WTC11 (cell line): ENCODE measurements around the gene TUT4. TPM values are rescaled to one million over a fixed set of nuclear protein-coding genes. Genes with fewer than 3 reads are reported as not detected.

Experiments
- ATAC-seq: fragments of 200-7000 bp; cut with Tn5 transposase; 2 replicates; pipeline ENCODE4 v1.10.0; 2021; ENCODE audit warnings: mild to moderate bottlenecking, moderate library complexity
- CTCF ChIA-PET: fragments of 300-600 bp; sonication (Branson Sonifier 250); formaldehyde crosslinking; loops from one replicate; lab custom pipeline; 2021; ENCODE audit warnings: antibody characterized with exemption; lab: Charles Lee
- POLR2A ChIA-PET: fragments of 350-600 bp; sonication (Branson Sonifier 250); formaldehyde crosslinking; loops from one replicate; lab custom pipeline; 2021; ENCODE audit warnings: antibody characterized with exemption; lab: Charles Lee
- DNase-seq: peaks from one replicate; pipeline ENCODE4 v3.0.0; 2021; ENCODE audit warnings: low spot score
- H3K27ac Mint-ChIP-seq: 2 replicates; pipeline ENCODE4 v1.8.0; 2021; ENCODE audit warnings: mixed read lengths
- H3K27me3 Mint-ChIP-seq: 2 replicates; pipeline ENCODE4 v1.8.0; 2021; ENCODE audit warnings: low read depth, mild to moderate bottlenecking, moderate library complexity, mixed read lengths
- H3K36me3 Mint-ChIP-seq: 2 replicates; pipeline ENCODE4 v1.8.0; 2021; ENCODE audit warnings: mixed read lengths
- H3K4me1 Mint-ChIP-seq: 2 replicates; pipeline ENCODE4 v1.8.0; 2022; ENCODE audit warnings: mixed read lengths
- H3K4me3 Mint-ChIP-seq: 2 replicates; pipeline ENCODE4 v1.8.0; 2021; ENCODE audit warnings: mild to moderate bottlenecking, moderate library complexity, mixed read lengths
- H3K9me3 Mint-ChIP-seq: 2 replicates; pipeline ENCODE4 v1.8.0; 2021; ENCODE audit warnings: mixed read lengths
- CDX4 ChIP-seq: fragments of 250-450 bp; sonication (Bioruptor Pico); IDR thresholded peaks from 2 replicates; pipeline ENCODE4 v1.9.0; 2021; ENCODE audit warnings: moderate library complexity, mild to moderate bottlenecking, inconsistent platforms, borderline replicate concordance
- CREB1 ChIP-seq: sonication (generic); formaldehyde crosslinking; IDR thresholded peaks from 2 replicates; pipeline ENCODE4 v1.8.0; 2023; ENCODE audit warnings: mild to moderate bottlenecking, missing genetic modification reagents
- ERG ChIP-seq: fragments of 250-450 bp; sonication (Bioruptor Pico); IDR thresholded peaks from 2 replicates; pipeline ENCODE4 v1.8.0; 2021; ENCODE audit warnings: mild to moderate bottlenecking
- ESRRA ChIP-seq: sonication (generic); formaldehyde crosslinking; IDR thresholded peaks from 2 replicates; pipeline ENCODE4 v1.8.1; 2022; ENCODE audit warnings: mild to moderate bottlenecking, missing genetic modification reagents, borderline replicate concordance
- ETV6 ChIP-seq: sonication (generic); formaldehyde crosslinking; IDR thresholded peaks from 2 replicates; pipeline ENCODE4 v1.8.1; 2022; ENCODE audit warnings: mild to moderate bottlenecking, missing genetic modification reagents
- GABPB1 ChIP-seq: sonication (generic); formaldehyde crosslinking; IDR thresholded peaks from 2 replicates; pipeline ENCODE4 v1.8.1; 2023; ENCODE audit warnings: mild to moderate bottlenecking, missing genetic modification reagents
- HMGXB4 ChIP-seq: sonication (generic); formaldehyde crosslinking; IDR thresholded peaks from 2 replicates; pipeline ENCODE4 v1.8.1; 2023; ENCODE audit warnings: mild to moderate bottlenecking, moderate library complexity, missing genetic modification reagents
- KAT7 ChIP-seq: sonication (generic); formaldehyde crosslinking; IDR thresholded peaks from 2 replicates; pipeline ENCODE4 v1.8.1; 2023; ENCODE audit warnings: missing genetic modification reagents, mild to moderate bottlenecking, borderline replicate concordance
- MYBL2 ChIP-seq: sonication (generic); formaldehyde crosslinking; IDR thresholded peaks from 2 replicates; pipeline ENCODE4 v1.8.1; 2023; ENCODE audit warnings: mild to moderate bottlenecking, moderate library complexity, missing genetic modification reagents
- RELA ChIP-seq: sonication (generic); formaldehyde crosslinking; IDR thresholded peaks from 2 replicates; pipeline ENCODE4 v1.8.1; 2022; ENCODE audit warnings: missing genetic modification reagents, mild to moderate bottlenecking, borderline replicate concordance
- TP53 ChIP-seq: sonication (generic); formaldehyde crosslinking; IDR thresholded peaks from 2 replicates; pipeline ENCODE4 v1.8.1; 2023; ENCODE audit warnings: mild to moderate bottlenecking, missing genetic modification reagents
- ZNF138 ChIP-seq: sonication (generic); formaldehyde crosslinking; conservative IDR thresholded peaks from 2 replicates; pipeline ENCODE4 v1.8.1; 2022; ENCODE audit warnings: mild to moderate bottlenecking, moderate library complexity, missing genetic modification reagents
- ZNF219 ChIP-seq: sonication (generic); formaldehyde crosslinking; IDR thresholded peaks from 2 replicates; pipeline ENCODE4 v1.8.0; 2023; ENCODE audit warnings: missing genetic modification reagents, mild to moderate bottlenecking, borderline replicate concordance
- ZNF232 ChIP-seq: sonication (generic); formaldehyde crosslinking; IDR thresholded peaks from 2 replicates; pipeline ENCODE4 v1.8.0; 2022; ENCODE audit warnings: mild to moderate bottlenecking, missing genetic modification reagents
- ZNF317 ChIP-seq: sonication (generic); formaldehyde crosslinking; IDR thresholded peaks from 2 replicates; pipeline ENCODE4 v1.8.1; 2023; ENCODE audit warnings: low read depth, mild to moderate bottlenecking, moderate library complexity, missing genetic modification reagents, borderline replicate concordance
- total RNA-seq: library from RNA; stranded (reverse); gene quantifications from 3 replicates; pipeline ENCODE4 v1.2.3, GENCODE V29; 2021
- TF ChIP-seq, protein P1 (sequence below): sonication (generic); formaldehyde crosslinking; IDR thresholded peaks from 2 replicates; pipeline ENCODE4 v1.8.1; 2023; ENCODE audit warnings: mild to moderate bottlenecking, missing genetic modification reagents
- TF ChIP-seq, protein P2 (sequence below): sonication (generic); formaldehyde crosslinking; IDR thresholded peaks from 2 replicates; pipeline ENCODE4 v1.8.0; 2023; ENCODE audit warnings: mild to moderate bottlenecking, missing genetic modification reagents
- TF ChIP-seq, protein P3 (sequence below): sonication (generic); formaldehyde crosslinking; IDR thresholded peaks from 2 replicates; pipeline ENCODE4 v1.8.0; 2022; ENCODE audit warnings: mild to moderate bottlenecking, missing genetic modification reagents
- TF ChIP-seq, protein P4 (sequence below): sonication (generic); formaldehyde crosslinking; IDR thresholded peaks from 2 replicates; pipeline ENCODE4 v1.8.0; 2022; ENCODE audit warnings: mild to moderate bottlenecking, missing genetic modification reagents
- TF ChIP-seq, protein P5 (sequence below): sonication (generic); formaldehyde crosslinking; IDR thresholded peaks from 2 replicates; pipeline ENCODE4 v1.8.1; 2022; ENCODE audit warnings: mild to moderate bottlenecking, moderate library complexity, missing genetic modification reagents

The TUT4 gene
- total RNA-seq, 1 experiment from 2014 or later = 63.3 TPM

DNA sequence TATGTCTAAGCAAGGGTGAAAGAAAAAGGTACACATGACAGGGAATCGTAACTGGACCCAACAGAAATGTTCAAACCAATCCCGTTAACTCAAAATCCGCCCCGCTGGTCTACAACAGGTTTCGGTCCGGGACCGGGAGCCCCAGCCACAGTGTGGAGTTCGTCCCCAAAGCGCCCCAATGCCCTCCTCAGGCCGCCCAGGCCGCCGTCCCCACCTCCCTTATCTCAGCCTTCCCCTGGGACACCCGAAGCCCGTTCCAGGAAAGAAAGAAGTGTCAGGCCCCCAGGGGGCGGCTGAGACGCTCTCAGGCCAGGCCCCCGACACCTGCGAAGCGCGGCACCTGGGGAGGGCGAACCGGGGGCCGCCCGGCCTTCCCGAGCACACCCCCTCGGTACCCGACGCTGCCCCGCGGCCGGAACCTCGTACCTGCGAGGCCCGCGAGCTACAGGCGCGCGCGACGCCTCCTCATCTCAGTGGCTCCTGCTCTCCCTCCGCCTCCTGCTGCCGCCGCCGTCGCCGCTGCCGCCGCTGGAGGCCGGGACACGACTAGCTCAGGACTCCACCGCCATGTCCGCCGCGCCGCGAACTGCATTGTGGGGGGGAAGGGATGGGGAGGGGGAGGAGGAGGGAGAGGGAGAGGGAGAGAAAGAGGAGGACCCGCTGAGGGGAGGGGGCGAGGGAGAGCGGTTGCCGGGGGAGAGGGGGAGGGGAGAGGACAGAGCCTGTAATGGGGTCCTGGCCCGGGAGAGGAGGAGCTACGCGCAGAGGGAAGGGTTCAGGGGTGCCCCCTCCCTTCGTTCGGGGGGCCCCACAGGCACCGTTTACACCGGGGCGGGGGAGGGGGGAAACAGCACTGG, at the start of gene TUT4 (continued):
- TF ChIP-seq, protein P1, sequence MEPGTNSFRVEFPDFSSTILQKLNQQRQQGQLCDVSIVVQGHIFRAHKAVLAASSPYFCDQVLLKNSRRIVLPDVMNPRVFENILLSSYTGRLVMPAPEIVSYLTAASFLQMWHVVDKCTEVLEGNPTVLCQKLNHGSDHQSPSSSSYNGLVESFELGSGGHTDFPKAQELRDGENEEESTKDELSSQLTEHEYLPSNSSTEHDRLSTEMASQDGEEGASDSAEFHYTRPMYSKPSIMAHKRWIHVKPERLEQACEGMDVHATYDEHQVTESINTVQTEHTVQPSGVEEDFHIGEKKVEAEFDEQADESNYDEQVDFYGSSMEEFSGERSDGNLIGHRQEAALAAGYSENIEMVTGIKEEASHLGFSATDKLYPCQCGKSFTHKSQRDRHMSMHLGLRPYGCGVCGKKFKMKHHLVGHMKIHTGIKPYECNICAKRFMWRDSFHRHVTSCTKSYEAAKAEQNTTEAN (CRISPR knock-in tag) = peak; percentile 69; the same call in 1 of the 2 replicates
- TF ChIP-seq, protein P2, sequence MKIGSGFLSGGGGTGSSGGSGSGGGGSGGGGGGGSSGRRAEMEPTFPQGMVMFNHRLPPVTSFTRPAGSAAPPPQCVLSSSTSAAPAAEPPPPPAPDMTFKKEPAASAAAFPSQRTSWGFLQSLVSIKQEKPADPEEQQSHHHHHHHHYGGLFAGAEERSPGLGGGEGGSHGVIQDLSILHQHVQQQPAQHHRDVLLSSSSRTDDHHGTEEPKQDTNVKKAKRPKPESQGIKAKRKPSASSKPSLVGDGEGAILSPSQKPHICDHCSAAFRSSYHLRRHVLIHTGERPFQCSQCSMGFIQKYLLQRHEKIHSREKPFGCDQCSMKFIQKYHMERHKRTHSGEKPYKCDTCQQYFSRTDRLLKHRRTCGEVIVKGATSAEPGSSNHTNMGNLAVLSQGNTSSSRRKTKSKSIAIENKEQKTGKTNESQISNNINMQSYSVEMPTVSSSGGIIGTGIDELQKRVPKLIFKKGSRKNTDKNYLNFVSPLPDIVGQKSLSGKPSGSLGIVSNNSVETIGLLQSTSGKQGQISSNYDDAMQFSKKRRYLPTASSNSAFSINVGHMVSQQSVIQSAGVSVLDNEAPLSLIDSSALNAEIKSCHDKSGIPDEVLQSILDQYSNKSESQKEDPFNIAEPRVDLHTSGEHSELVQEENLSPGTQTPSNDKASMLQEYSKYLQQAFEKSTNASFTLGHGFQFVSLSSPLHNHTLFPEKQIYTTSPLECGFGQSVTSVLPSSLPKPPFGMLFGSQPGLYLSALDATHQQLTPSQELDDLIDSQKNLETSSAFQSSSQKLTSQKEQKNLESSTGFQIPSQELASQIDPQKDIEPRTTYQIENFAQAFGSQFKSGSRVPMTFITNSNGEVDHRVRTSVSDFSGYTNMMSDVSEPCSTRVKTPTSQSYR (CRISPR knock-in tag) = 0 out of 2 replicates have a peak, but pooled peaks have one; percentile 19
- TF ChIP-seq, protein P3, sequence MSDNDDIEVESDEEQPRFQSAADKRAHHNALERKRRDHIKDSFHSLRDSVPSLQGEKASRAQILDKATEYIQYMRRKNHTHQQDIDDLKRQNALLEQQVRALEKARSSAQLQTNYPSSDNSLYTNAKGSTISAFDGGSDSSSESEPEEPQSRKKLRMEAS = peak; percentile 62; the same call in 1 of the 2 replicates
- TF ChIP-seq MYBL2 (0 out of 2 replicates have a peak, but pooled peaks have one; percentile 25), ZNF232 (CRISPR knock-in tag) (0 out of 2 replicates have a peak, but pooled peaks have one; percentile 71), GABPB1 (CRISPR knock-in tag) (peak; percentile 33; the same call in 1 of the 2 replicates), ZNF219 (CRISPR knock-in tag) (0 out of 2 replicates have a peak, but pooled peaks have one; percentile 44), KAT7 (CRISPR knock-in tag) (0 out of 2 replicates have a peak, but pooled peaks have one; percentile 21), ZNF317 (CRISPR knock-in tag) (peak; percentile 50; the same call in 1 of the 2 replicates)
- TF ChIP-seq, protein P4, sequence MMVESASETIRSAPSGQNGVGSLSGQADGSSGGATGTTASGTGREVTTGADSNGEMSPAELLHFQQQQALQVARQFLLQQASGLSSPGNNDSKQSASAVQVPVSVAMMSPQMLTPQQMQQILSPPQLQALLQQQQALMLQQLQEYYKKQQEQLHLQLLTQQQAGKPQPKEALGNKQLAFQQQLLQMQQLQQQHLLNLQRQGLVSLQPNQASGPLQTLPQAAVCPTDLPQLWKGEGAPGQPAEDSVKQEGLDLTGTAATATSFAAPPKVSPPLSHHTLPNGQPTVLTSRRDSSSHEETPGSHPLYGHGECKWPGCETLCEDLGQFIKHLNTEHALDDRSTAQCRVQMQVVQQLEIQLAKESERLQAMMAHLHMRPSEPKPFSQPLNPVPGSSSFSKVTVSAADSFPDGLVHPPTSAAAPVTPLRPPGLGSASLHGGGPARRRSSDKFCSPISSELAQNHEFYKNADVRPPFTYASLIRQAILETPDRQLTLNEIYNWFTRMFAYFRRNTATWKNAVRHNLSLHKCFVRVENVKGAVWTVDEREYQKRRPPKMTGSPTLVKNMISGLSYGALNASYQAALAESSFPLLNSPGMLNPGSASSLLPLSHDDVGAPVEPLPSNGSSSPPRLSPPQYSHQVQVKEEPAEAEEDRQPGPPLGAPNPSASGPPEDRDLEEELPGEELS (CRISPR knock-in tag) = no peak
- TF ChIP-seq, all 79 proteins: peak for 22

DNA sequence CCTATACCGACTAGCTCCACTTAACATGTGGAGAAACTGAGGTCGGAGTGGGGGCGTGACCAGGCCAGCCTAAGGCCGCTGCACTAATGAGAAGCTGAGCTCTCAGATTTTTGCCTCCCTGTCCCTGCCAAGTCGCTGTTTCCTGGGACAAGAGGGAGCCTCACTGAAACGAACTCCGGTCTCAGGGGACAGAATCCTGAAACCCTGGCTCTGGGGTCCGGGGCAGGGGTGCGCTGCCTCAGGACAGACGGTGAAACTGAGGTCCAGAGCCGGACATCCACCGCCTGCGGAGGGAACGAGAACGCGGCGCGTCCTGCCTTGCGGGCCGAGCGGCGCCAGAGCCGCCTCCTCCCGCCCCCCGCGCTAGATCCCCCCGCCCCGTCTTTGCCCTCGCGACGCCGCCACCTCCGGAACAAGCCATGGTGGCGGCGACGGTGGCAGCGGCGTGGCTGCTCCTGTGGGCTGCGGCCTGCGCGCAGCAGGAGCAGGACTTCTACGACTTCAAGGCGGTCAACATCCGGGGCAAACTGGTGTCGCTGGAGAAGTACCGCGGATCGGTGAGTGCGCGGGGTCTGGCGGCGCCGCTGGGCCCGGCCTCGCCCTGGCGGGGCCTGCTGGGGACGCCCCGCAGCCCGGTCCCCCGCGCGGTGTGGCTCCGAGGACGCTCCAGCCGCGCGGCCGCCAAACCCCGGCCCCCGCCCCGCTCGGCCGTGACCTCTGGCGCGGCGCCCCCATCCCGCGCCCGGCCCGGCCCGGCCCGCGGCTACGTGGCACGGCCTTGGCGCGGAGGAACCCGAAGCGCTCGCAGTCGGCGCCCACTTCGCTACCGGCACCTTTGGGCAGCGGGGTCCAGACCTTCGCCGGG, 49.3 kb upstream of the TUT4 start, which contains the start of gene GPX7:
Gene GPX7, plus strand, starts transcription at position 381 of the 865 bp plus-strand sequence. Its CDS starts 39 bp downstream, at position 420.
- Mint-ChIP-seq H3K27me3 (peaks cover 48% of the 10 kb centered on the region), H3K27ac (no peak within 1 kb of the TSS), H3K4me3 (peak within 1 kb of the TSS; percentile 72), H3K9me3 (0 out of 2 replicates have a peak, but pooled peaks cover 3% of the 10 kb centered on the region), H3K36me3 (no peaks in the 10 kb centered on the region), H3K4me1 (peaks cover 11% of the 10 kb centered on the region)
- ChIA-PET CTCF (interaction anchor here (0.5 to 0.9 kb wide), 3 partner anchors 34 to 84 kb away, joined by 3 to 5 read pairs (median 3); no protein-coding TSS in a partner anchor), POLR2A (interaction anchor here (1.4 kb wide), 1 partner anchor 12 kb away, joined by 3 read pairs; no protein-coding TSS in a partner anchor)
- peak; percentile 57 for ATAC-seq
- peak; percentile 51 for DNase-seq
- no peak for TF ChIP-seq ETV6 (CRISPR knock-in tag)
- TF ChIP-seq CDX4 (CRISPR knock-in tag) = no peak
- no peak for TF ChIP-seq GABPB1 (CRISPR knock-in tag)
- TF ChIP-seq TP53 (CRISPR knock-in tag) = 0 out of 2 replicates have a peak, but pooled peaks have one; percentile 25
- TF ChIP-seq RELA (CRISPR knock-in tag) = no peak
- TF ChIP-seq HMGXB4 (CRISPR knock-in tag) = no peak; the same call in 1 of the 2 replicates
- no peak for TF ChIP-seq ESRRA (CRISPR knock-in tag)
- no peak for TF ChIP-seq ERG (CRISPR knock-in tag)
- 0 out of 2 replicates have a peak, but pooled peaks have one; percentile 28 for TF ChIP-seq ZNF138 (CRISPR knock-in tag)
- TF ChIP-seq, protein P5, sequence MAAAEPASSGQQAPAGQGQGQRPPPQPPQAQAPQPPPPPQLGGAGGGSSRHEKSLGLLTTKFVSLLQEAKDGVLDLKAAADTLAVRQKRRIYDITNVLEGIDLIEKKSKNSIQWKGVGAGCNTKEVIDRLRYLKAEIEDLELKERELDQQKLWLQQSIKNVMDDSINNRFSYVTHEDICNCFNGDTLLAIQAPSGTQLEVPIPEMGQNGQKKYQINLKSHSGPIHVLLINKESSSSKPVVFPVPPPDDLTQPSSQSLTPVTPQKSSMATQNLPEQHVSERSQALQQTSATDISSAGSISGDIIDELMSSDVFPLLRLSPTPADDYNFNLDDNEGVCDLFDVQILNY (CRISPR knock-in tag) = 0 out of 2 replicates have a peak, but pooled peaks have one; percentile 31
- no peak for TF ChIP-seq CREB1 (CRISPR knock-in tag)
